ENCODE data around the gene IL17RA.
"Not testable (repeated sequence)": the region's sequence is repeated elsewhere in the genome, so short reads cannot be mapped to it uniquely, and the experiment has no call there.

The IL17RA gene

GRCh38 chr22:17140826-17141766, 56.3 kb downstream of the IL17RA start:
- no peak overlapping the region for H3K4me3 ChIP-seq (replicated peaks; ENCODE audit: low read depth, low read length)
- no peak for TF ChIP-seq CTCF (IDR thresholded peaks at IDR 0.05; ENCODE audit: low read length, missing control alignments)
- DNase-seq (ENCODE audit: low read depth), result no peak

- H3K4me3 ChIP-seq (replicated peaks; ENCODE audit: low read depth, low read length), result no peak overlapping the region
- TF ChIP-seq CTCF (IDR thresholded peaks at IDR 0.05; ENCODE audit: low read length, missing control alignments), result no peak
- DNase-seq (ENCODE audit: low read depth), result no peak
Observed at GRCh38 chr22:17143101-17143500, 58.3 kb downstream of the IL17RA start.

GRCh38 chr22:17143826-17144225, 59.0 kb downstream of the IL17RA start:
- no peak for DNase-seq (ENCODE audit: low read depth)
- H3K4me3 ChIP-seq (replicated peaks; ENCODE audit: low read depth, low read length), result no peak overlapping the region
- no peak for TF ChIP-seq CTCF (IDR thresholded peaks at IDR 0.05; ENCODE audit: low read length, missing control alignments)

- no peak for TF ChIP-seq CTCF (IDR thresholded peaks at IDR 0.05; ENCODE audit: low read length, missing control alignments)
- DNase-seq (ENCODE audit: low read depth), result no peak
- H3K4me3 ChIP-seq (replicated peaks; ENCODE audit: low read depth, low read length), result no peak overlapping the region
Observed at GRCh38 chr22:17145021-17145680, 60.4 kb downstream of the IL17RA start.

GRCh38 chr22:17147458-17147857, 62.7 kb downstream of the IL17RA start:
- not testable (repeated sequence) for DNase-seq (ENCODE audit: low read depth); H3K4me3 ChIP-seq (replicated peaks; ENCODE audit: low read depth, low read length)

GRCh38 chr22:17149076-17149815, 64.4 kb downstream of the IL17RA start:
- H3K4me3 ChIP-seq (replicated peaks; ENCODE audit: low read depth, low read length), result no peak overlapping the region
- no peak for DNase-seq (ENCODE audit: low read depth)
- no peak for TF ChIP-seq CTCF (IDR thresholded peaks at IDR 0.05; ENCODE audit: low read length, missing control alignments)

GRCh38 chr22:17152340-17152739, 67.5 kb downstream of the IL17RA start:
- DNase-seq (ENCODE audit: low read depth), result no peak
- TF ChIP-seq CTCF (IDR thresholded peaks at IDR 0.05; ENCODE audit: low read length, missing control alignments), result no peak
- no peak overlapping the region for H3K4me3 ChIP-seq (replicated peaks; ENCODE audit: low read depth, low read length)

Measured in fibroblast of pulmonary artery (primary cell).